Hepatocyte (in vitro differentiated cells): Measurements from ENCODE around the gene LITAF. TPM values are rescaled to one million over a fixed set of nuclear protein-coding genes. Genes with fewer than 3 reads are reported as not detected.

Experiments
- DNase-seq: peaks from one replicate; pipeline ENCODE4 v3.0.0-alpha.2; 2016; ENCODE audit warnings: low spot score
- H2AFZ ChIP-seq: fragments of 200-600 bp; sonication (generic); 2 replicates; pipeline ENCODE4 v1.6.0; 2016; ENCODE audit warnings: antibody characterized with exemption, mild to moderate bottlenecking
- H3K27ac ChIP-seq: fragments of 200-600 bp; sonication (generic); 2 replicates; pipeline ENCODE4 v1.5.1; 2016; ENCODE audit warnings: mild to moderate bottlenecking
- H3K27me3 ChIP-seq: fragments of 200-600 bp; sonication (generic); 2 replicates; pipeline ENCODE4 v1.6.1; 2016
- H3K36me3 ChIP-seq: fragments of 200-600 bp; sonication (generic); replicated peaks from 2 replicates; pipeline ENCODE4 v1.5.1; 2016; ENCODE audit warnings: low read depth; ENCODE audit not compliant: insufficient read depth
- H3K4me1 ChIP-seq: fragments of 200-600 bp; sonication (generic); 2 replicates; pipeline ENCODE4 v1.5.1; 2016; ENCODE audit warnings: mild to moderate bottlenecking, moderate library complexity; ENCODE audit not compliant: insufficient read depth
- H3K4me2 ChIP-seq: fragments of 200-600 bp; sonication (generic); 2 replicates; pipeline ENCODE4 v1.6.0; 2016
- H3K4me3 ChIP-seq: fragments of 200-600 bp; sonication (generic); 2 replicates; pipeline ENCODE4 v1.5.1; 2016; ENCODE audit warnings: mild to moderate bottlenecking
- H3K79me2 ChIP-seq: fragments of 200-600 bp; sonication (generic); 2 replicates; pipeline ENCODE4 v1.6.0; 2017; ENCODE audit warnings: mild to moderate bottlenecking
- H3K9me2 ChIP-seq: fragments of 200-600 bp; sonication (generic); replicated peaks from 2 replicates; pipeline ENCODE4 v1.6.0; 2017; ENCODE audit warnings: mild to moderate bottlenecking; ENCODE audit not compliant: insufficient read depth
- H3K9me3 ChIP-seq: fragments of 200-600 bp; sonication (generic); 2 replicates; pipeline ENCODE4 v1.5.1; 2016; ENCODE audit warnings: low read depth, mild to moderate bottlenecking
- H4K20me1 ChIP-seq: fragments of 200-600 bp; sonication (generic); 2 replicates; pipeline ENCODE4 v1.6.0; 2016; ENCODE audit warnings: mild to moderate bottlenecking; ENCODE audit not compliant: insufficient read depth, poor library complexity, severe bottlenecking
- EZH2 ChIP-seq: fragments of 200-600 bp; sonication (generic); IDR thresholded peaks from 2 replicates; pipeline ENCODE4 v1.6.1; 2016; ENCODE audit warnings: antibody characterized with exemption, mild to moderate bottlenecking, borderline replicate concordance
- EZH2phosphoT487 ChIP-seq: fragments of 200-600 bp; sonication (generic); IDR thresholded peaks from one replicate; pipeline ENCODE4 v1.6.1; 2018; ENCODE audit warnings: antibody characterized with exemption, mild to moderate bottlenecking, low read depth, moderate library complexity; ENCODE audit not compliant: unreplicated experiment, severe bottlenecking
- WGBS: methylation state at CpG from one replicate; pipeline ENCODE4 v1.1.6; 2016; ENCODE audit warnings: low lambda C conversion rate; ENCODE audit errors: missing lambda C conversion rate; 5-methylcytosine and 5-hydroxymethylcytosine counted together
- polyA plus RNA-seq: library from polyadenylated mRNA; unstranded; fragments of >200 nt; fragmentation: Nextera tagmentation; extraction: Ambion mirVana; gene quantifications from 2 replicates; pipeline ENCODE4 v1.2.1, GENCODE V29; 2016
- total RNA-seq: library from RNA; depleted of rRNA; stranded (reverse); fragments of >200 nt; gene quantifications from 2 replicates; pipeline ENCODE4 v1.2.3, GENCODE V29; 2014
- TF ChIP-seq, protein P1 (sequence below): fragments of 200-600 bp; sonication (generic); IDR thresholded peaks from 2 replicates; pipeline ENCODE4 v1.5.1; 2016; ENCODE audit warnings: antibody characterized with exemption, mild to moderate bottlenecking; ENCODE audit not compliant: poor library complexity

The LITAF gene
- total and polyA plus RNA-seq, 2 experiments from 2014 or later: 65.6 to 134 TPM

DNA sequence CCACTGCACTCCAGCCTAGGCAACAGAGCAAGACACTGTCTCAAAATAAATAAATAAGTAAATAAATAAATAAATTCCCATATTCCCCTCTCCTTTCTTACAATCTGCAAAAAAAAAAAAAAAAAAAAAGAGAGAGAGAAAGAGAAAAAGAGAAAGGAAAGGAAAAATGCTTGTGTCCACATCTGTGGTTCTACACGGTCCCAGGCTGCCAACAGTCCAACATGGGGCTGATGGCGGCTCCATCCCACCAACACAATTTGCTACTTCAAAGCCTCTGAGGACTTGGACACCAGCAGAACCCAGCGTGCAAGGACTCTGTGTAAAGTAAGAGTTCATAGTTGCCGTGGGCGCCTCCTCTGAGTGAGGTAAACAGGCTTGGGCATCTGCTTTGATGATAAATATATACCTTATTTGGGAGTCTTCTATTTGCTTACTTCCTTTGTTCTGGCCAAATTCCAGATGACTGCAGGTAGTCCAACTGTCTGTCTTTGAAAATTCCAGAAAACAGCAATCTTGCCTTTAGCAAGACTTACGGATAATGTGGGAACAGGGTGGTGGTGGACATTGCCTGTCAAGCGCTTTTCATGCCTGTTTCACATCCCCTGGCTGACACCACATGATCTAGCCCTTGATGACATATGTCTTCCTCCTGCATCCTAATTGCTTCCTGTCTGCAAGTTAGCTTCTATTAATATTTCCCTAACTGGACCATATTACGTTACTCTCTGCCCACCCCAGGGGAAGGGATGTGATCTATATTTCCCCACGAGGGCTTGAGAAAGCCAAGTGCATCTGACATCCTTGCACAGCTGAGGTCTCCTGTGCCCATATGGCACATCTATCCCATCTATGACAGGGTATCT, 10.1 kb downstream of the LITAF start:
- Histone ChIP-seq H3K27me3 (no peaks in the 10 kb centered on the region), H3K36me3 (no peaks in the 10 kb centered on the region), H4K20me1 (peaks cover 78% of the 10 kb centered on the region), H3K4me3 (no peak overlapping the region), H2AFZ (no peak overlapping the region), H3K79me2 (peaks cover 96% of the 10 kb centered on the region), H3K4me2 (no peak overlapping the region), H3K9me2 (no peaks in the 10 kb centered on the region), H3K27ac (no peak overlapping the region), H3K4me1 (peaks cover 5% of the 10 kb centered on the region), H3K9me3 (no peaks in the 10 kb centered on the region)
- no peak for DNase-seq
- WGBS: 67% methylated on average over 9 of the region's 9 CpGs
- no peak for TF ChIP-seq EZH2phosphoT487
- TF ChIP-seq, protein P1, sequence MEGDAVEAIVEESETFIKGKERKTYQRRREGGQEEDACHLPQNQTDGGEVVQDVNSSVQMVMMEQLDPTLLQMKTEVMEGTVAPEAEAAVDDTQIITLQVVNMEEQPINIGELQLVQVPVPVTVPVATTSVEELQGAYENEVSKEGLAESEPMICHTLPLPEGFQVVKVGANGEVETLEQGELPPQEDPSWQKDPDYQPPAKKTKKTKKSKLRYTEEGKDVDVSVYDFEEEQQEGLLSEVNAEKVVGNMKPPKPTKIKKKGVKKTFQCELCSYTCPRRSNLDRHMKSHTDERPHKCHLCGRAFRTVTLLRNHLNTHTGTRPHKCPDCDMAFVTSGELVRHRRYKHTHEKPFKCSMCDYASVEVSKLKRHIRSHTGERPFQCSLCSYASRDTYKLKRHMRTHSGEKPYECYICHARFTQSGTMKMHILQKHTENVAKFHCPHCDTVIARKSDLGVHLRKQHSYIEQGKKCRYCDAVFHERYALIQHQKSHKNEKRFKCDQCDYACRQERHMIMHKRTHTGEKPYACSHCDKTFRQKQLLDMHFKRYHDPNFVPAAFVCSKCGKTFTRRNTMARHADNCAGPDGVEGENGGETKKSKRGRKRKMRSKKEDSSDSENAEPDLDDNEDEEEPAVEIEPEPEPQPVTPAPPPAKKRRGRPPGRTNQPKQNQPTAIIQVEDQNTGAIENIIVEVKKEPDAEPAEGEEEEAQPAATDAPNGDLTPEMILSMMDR: no peak
- TF ChIP-seq EZH2: no peak

DNA sequence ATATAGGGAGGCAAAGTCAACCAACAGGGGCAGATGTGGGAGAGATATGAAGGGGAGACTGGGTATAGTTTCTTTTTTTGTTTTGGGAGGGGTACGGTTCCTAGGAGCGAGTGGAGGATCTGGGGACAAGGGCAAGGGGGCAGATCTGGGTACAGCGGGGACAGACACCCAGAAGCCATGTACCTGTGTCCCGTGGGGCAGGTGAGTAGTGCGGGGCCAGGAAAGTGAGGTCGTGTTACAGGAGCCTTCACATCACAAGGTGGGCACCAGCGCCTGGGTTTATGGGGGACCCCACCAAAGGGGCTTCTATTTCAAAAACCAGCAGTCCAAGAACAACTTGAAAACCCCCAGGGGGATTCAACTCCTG, 11.5 kb downstream of the LITAF start:
- Histone ChIP-seq H3K36me3 (no peaks in the 10 kb centered on the region), H3K4me2 (no peak overlapping the region)

DNA sequence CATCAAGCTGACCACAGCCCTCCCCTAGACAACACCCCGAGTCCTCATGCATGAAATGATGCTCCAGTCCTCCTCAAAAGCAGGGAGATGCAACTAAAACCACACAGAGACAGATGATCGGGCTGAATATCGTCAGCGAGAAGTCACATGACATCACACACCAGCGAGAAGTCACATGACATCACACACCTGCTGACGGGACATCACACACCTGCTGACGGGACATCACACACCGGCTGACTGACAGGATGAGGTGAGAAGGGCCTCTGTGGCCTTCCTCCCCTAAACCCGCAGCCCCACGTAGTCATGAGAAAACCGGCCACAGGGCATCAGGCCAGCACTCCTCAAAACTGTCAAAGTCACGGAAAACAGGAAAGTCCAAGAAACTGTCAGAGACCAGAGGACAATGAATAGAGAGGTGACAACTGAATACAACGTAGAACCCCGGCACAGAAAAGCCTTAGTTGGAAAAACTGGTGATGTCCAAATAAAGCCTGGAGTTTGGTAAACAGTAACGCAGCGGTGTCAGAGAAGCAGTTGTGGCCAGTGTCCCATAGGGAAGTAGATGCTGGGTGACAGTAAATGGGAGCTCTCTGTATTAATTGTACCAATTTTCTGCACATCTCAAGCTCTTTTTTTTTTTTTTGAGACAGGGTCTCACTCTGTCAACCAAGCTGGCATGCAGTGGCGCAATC, 14.3 kb downstream of the LITAF start:
- H3K9me3 ChIP-seq: no peaks in the 10 kb centered on the region
- no peak overlapping the region for H3K4me2 ChIP-seq
- 87% methylated on average over 17 of the region's 17 CpGs for WGBS
- peaks cover 95% of the 10 kb centered on the region for H3K79me2 ChIP-seq
- TF ChIP-seq EZH2 (no peak), EZH2phosphoT487 (no peak)
- TF ChIP-seq, protein P1: no peak
- H3K4me3 ChIP-seq: no peak overlapping the region
- no peaks in the 10 kb centered on the region for H3K9me2 ChIP-seq
- H2AFZ ChIP-seq: no peak overlapping the region
- H3K36me3 ChIP-seq: no peaks in the 10 kb centered on the region
- H4K20me1 ChIP-seq: peaks cover 77% of the 10 kb centered on the region
- no peaks in the 10 kb centered on the region for H3K27me3 ChIP-seq
- H3K4me1 ChIP-seq: peaks cover 5% of the 10 kb centered on the region
- DNase-seq: no peak
- H3K27ac ChIP-seq: no peak overlapping the region

More for the DNA sequence above, 11.5 kb downstream of the LITAF start:
- Histone ChIP-seq H3K9me2 (no peaks in the 10 kb centered on the region), H3K4me3 (no peak overlapping the region), H4K20me1 (peaks cover 81% of the 10 kb centered on the region), H3K9me3 (no peaks in the 10 kb centered on the region), H3K79me2 (peaks cover 95% of the 10 kb centered on the region), H3K27me3 (no peaks in the 10 kb centered on the region), H3K4me1 (peaks cover 5% of the 10 kb centered on the region), H2AFZ (no peak overlapping the region), H3K27ac (no peak overlapping the region)
- WGBS: 94% methylated on average over 7 of the region's 7 CpGs
- DNase-seq: no peak
- TF ChIP-seq EZH2phosphoT487 (no peak), EZH2 (no peak)
- TF ChIP-seq, protein P1: no peak
